Erythroblast (primary cell): ENCODE data around the gene ZBTB7C.
"Not testable (repeated sequence)": the region's sequence is repeated elsewhere in the genome, so short reads cannot be mapped to it uniquely, and the experiment has no call there.

ENCODE experiments used
- DNase-seq, 2 experiments: peaks; one replicate each; lab custom pipeline; 2025; lab: John Stamatoyannopoulos, UW
- GATA1 ChIP-seq: IDR thresholded peaks from 2 replicates; pipeline ENCODE4 v1.6.1; 2011; ENCODE audit warnings: low read depth, mild to moderate bottlenecking, control low read depth, low read length, moderate library complexity
- POLR2A ChIP-seq: IDR thresholded peaks from 2 replicates; pipeline ENCODE4 v1.6.1; 2011; ENCODE audit warnings: mild to moderate bottlenecking, low read length

The ZBTB7C gene

DNA sequence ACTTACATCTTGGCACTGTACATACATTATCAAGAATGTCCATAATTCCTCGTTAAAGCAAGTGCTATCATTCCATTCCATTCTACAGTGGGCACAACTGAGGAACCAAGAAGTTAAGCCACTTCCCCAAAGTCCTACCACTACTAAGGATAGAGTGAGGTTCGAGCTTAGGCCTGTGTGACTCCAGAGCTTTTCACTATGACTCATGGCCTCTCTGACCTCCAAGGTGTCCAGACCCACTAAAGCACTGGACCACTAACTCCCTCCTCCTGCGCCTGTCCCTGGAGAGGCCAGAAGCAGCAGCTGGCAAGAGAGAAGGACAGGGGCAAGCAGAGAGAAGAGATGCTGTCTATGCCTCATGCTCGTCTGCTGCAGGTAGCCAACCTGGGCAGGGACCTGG is 117.0 kb downstream of the ZBTB7C start:
- TF ChIP-seq GATA1 (no peak), POLR2A (no peak)
- no peak for DNase-seq

- TF ChIP-seq GATA1: no peak
- TF ChIP-seq POLR2A: no peak
- DNase-seq: no peak
Measured at GRCh38 chr18:48290162-48290926, 118.8 kb downstream of the ZBTB7C start.

DNA sequence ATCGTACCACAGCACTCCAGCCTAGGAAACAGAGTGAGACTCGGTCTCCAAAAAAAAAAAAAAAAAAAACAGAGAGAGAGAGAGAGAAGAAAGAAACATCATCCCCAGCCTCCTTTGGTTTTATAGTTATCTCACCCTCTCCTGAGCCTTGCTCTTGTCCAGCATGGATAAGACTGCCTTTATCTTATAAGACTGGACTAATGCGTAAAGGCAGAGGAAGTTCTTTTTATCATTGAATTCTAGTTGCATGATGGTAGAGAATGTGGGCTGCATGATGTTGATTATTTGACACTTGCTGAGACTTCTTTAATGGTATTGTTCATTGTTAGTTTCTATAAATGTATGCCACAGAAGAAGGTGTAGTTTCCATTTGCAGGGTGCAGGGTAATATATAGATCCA is 124.4 kb downstream of the ZBTB7C start:
- no peak for TF ChIP-seq POLR2A
- TF ChIP-seq GATA1: no peak
- DNase-seq: peak in 1 of 2 experiments; percentile 28

GRCh38 chr18:48284011-48284410 is 125.2 kb downstream of the ZBTB7C start:
- DNase-seq: not testable (repeated sequence)

- not testable (repeated sequence) for DNase-seq
Measured at GRCh38 chr18:48281460-48281859, 127.7 kb downstream of the ZBTB7C start.

GRCh38 chr18:48279312-48279711 is 129.9 kb downstream of the ZBTB7C start:
- TF ChIP-seq POLR2A: no peak
- TF ChIP-seq GATA1: no peak
- no peak for DNase-seq

DNA sequence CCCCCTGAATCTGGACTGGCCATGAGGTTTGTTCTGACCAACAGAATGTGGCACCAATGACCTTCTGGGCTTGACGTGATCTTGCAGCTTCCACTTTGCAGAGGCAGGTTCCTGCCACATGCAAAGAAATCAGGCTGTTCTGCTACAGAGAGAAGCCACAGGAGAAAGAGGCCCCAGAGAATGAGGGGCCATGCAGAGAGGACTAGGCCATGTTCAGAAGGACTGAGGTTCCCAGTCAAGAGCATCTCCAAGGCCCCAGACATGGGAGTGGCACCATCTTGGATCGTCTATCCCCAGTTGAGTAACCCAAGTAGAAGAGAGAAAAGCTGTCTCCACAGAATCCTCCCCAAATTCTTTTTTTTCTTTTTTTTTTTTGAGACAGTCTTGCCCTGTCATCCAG is 131.1 kb downstream of the ZBTB7C start:
- no peak for DNase-seq
- TF ChIP-seq POLR2A (no peak), GATA1 (no peak)

GRCh38 chr18:48274301-48274700 is 134.9 kb downstream of the ZBTB7C start:
- no peak for DNase-seq
- no peak for TF ChIP-seq POLR2A
- no peak for TF ChIP-seq GATA1

DNA sequence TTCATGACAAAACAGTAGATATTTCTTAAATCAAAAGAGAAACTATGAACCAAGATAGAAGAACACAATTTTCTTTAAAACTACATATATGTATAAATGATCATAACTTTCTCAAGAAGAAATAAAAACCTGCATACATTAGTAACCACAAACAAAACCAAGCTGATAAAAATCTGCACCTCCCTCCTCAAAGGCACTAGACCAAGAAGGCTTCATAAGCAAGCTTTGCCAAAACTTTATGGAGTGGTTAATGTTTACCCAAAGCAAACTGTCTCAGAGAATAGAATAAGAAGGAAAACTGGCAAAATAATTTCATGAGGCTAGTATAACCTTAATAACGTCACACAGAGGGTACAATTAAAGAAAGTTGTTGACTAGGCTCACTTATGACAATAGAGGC is 138.3 kb downstream of the ZBTB7C start:
- TF ChIP-seq POLR2A (no peak), GATA1 (no peak)
- no peak for DNase-seq

GRCh38 chr18:48265328-48265727 is 143.9 kb downstream of the ZBTB7C start:
- TF ChIP-seq GATA1 (no peak), POLR2A (no peak)
- DNase-seq: no peak

DNA sequence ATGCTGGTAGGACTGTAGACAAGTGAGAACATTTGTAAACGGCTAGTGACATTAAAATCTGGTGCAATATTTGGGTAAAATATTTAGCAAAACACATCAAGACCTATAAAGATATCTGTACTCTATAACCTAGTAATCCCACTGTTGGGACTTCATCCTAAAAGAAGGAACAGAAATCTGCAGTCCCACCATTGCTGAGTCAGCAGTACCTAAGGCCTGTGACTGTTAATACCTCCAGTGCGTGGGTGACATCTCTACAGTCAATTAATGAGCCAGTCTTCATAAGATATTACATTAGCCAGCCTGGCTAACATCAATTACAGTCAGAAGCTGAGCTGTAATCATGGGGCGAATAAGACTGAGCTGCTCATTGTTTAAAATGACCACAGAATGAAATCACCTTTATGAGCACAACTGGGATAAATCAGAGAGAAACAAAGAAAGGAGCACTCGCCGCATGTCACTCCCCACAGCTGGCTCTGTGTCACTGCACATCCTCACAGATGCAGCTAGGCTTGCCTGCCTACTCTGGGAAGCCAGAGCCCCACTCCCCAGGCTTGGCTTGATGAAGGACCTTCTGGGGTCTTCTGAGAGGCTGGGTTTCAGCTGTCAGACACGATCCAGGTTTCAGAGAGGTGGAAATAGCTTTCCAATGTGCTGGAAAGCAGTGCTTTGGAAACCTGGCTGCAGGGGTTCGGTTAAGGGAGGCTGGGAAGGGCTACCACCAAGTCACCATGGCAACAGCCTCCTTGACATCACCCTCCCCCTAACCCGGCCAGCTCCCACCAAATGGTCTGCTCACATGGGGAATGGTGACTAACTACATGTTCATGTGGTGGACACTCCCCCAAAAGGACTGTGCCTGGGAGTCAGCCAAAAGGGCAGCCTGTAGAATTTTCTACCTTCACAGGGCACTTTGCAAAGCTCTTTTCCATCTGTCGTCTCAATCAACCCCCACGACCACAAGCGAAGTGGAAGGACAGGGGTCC is 145.0 kb downstream of the ZBTB7C start:
- DNase-seq: no peak
- TF ChIP-seq GATA1 (no peak), POLR2A (no peak)

DNA sequence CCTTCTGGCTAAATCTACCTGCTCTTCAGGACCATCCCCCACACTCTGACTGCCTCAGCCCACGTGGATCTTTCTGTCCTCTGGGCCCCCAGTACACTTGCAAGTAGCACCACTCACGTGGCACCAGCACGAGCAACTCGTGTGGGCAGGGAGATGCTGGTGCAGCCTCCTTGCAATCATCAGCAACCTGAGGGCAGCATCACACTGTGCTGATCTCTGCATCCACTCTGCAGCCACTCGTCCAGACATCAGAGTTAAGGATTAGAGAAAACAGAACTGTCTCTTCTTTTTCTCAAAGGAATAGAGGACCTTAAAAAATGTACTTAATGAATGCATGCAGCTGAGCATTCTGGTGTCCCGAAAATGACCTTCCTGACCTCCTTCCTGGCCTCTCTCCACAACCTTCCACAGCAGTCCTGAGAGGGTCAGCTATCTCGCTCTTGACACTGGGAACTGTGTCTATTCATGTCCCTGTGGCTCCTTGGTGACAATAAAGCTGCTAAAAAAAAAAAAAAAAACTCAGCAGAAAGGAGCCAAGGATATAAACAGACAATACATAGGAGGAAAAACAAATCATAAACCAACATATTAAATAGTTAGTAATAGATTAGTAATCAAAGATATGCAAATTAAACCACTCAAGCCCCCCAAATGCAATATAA is 145.9 kb downstream of the ZBTB7C start:
- DNase-seq: no peak
- no peak for TF ChIP-seq GATA1
- TF ChIP-seq POLR2A: no peak

- no peak for DNase-seq
- TF ChIP-seq GATA1 (no peak), POLR2A (no peak)
Measured at GRCh38 chr18:48260237-48260636, 148.9 kb downstream of the ZBTB7C start.

GRCh38 chr18:48256848-48257247 is 152.3 kb downstream of the ZBTB7C start:
- no peak for DNase-seq

More at GRCh38 chr18:48256848-48257247, 152.3 kb downstream of the ZBTB7C start:
- TF ChIP-seq GATA1 (no peak), POLR2A (no peak)
